GM23338 (cell line): ENCODE data around the gene SYNE2.
"Not testable (repeated sequence)": the region's sequence is repeated elsewhere in the genome, so short reads cannot be mapped to it uniquely, and the experiment has no call there.

Experiments used
- CREB1 ChIP-seq: fragments of 250-450 bp; sonication (Bioruptor Pico); IDR thresholded peaks from 2 replicates; pipeline ENCODE4 v1.5.0; 2020; ENCODE audit warnings: low read depth, mild to moderate bottlenecking, moderate library complexity
- EZH2 ChIP-seq: fragments of 200-600 bp; sonication (generic); IDR thresholded peaks from one replicate; pipeline ENCODE4 v1.8.0; 2017; ENCODE audit warnings: antibody characterized with exemption, mild to moderate bottlenecking, low read depth; ENCODE audit not compliant: unreplicated experiment
- EZH2phosphoT487 ChIP-seq: fragments of 200-600 bp; sonication (generic); IDR thresholded peaks from one replicate; pipeline ENCODE4 v1.8.1; 2018; ENCODE audit warnings: antibody characterized with exemption; ENCODE audit not compliant: unreplicated experiment
- JUNB ChIP-seq: IDR thresholded peaks from one replicate; pipeline ENCODE4 v1.6.1; 2016; ENCODE audit warnings: antibody characterized with exemption; ENCODE audit not compliant: unreplicated experiment
- POLR2AphosphoS5 ChIP-seq: IDR thresholded peaks from 2 replicates; pipeline ENCODE4 v1.6.1; 2016; ENCODE audit warnings: antibody characterized with exemption, low read depth
- TF ChIP-seq, protein P1 (sequence below), 2 experiments: fragments of 200-600 bp in 1 of 2; sonication (generic) in 1 of 2; conservative IDR thresholded peaks; 2 replicates each; pipeline versions ENCODE4 v1.5.1 to v1.6.1; 2016 to 2017; ENCODE audit warnings: antibody characterized with exemption in 2 of 2, low read depth in 2 of 2, mild to moderate bottlenecking in 2 of 2, moderate library complexity in 1 of 2
- TF ChIP-seq, protein P2 (sequence below): IDR thresholded peaks from one replicate; pipeline ENCODE4 v1.6.1; 2018; ENCODE audit warnings: antibody characterized with exemption; ENCODE audit not compliant: unreplicated experiment

GRCh38 chr14:63869940-63870752 lies 17.3 kb downstream of the SYNE2 start:
- TF ChIP-seq, protein P1, sequence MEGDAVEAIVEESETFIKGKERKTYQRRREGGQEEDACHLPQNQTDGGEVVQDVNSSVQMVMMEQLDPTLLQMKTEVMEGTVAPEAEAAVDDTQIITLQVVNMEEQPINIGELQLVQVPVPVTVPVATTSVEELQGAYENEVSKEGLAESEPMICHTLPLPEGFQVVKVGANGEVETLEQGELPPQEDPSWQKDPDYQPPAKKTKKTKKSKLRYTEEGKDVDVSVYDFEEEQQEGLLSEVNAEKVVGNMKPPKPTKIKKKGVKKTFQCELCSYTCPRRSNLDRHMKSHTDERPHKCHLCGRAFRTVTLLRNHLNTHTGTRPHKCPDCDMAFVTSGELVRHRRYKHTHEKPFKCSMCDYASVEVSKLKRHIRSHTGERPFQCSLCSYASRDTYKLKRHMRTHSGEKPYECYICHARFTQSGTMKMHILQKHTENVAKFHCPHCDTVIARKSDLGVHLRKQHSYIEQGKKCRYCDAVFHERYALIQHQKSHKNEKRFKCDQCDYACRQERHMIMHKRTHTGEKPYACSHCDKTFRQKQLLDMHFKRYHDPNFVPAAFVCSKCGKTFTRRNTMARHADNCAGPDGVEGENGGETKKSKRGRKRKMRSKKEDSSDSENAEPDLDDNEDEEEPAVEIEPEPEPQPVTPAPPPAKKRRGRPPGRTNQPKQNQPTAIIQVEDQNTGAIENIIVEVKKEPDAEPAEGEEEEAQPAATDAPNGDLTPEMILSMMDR (conservative IDR thresholded peaks at IDR 0.05; ENCODE audit: low read depth in 2 of 2), result not testable (repeated sequence)
- TF ChIP-seq POLR2AphosphoS5; EZH2; EZH2phosphoT487; JUNB; CREB1 (CRISPR knock-in tag): not testable (repeated sequence)
- TF ChIP-seq, protein P2, sequence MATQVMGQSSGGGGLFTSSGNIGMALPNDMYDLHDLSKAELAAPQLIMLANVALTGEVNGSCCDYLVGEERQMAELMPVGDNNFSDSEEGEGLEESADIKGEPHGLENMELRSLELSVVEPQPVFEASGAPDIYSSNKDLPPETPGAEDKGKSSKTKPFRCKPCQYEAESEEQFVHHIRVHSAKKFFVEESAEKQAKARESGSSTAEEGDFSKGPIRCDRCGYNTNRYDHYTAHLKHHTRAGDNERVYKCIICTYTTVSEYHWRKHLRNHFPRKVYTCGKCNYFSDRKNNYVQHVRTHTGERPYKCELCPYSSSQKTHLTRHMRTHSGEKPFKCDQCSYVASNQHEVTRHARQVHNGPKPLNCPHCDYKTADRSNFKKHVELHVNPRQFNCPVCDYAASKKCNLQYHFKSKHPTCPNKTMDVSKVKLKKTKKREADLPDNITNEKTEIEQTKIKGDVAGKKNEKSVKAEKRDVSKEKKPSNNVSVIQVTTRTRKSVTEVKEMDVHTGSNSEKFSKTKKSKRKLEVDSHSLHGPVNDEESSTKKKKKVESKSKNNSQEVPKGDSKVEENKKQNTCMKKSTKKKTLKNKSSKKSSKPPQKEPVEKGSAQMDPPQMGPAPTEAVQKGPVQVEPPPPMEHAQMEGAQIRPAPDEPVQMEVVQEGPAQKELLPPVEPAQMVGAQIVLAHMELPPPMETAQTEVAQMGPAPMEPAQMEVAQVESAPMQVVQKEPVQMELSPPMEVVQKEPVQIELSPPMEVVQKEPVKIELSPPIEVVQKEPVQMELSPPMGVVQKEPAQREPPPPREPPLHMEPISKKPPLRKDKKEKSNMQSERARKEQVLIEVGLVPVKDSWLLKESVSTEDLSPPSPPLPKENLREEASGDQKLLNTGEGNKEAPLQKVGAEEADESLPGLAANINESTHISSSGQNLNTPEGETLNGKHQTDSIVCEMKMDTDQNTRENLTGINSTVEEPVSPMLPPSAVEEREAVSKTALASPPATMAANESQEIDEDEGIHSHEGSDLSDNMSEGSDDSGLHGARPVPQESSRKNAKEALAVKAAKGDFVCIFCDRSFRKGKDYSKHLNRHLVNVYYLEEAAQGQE, result not testable (repeated sequence)
